KG1 (cell line): ENCODE results near the gene POLR1G.
A peak's percentile ranks its signal among the peaks of the same experiment; 100 is the strongest.

ENCODE experiments used
- DNase-seq: peaks from one replicate; lab custom pipeline; 2025; lab: John Stamatoyannopoulos, UW

Gene POLR1G

DNA sequence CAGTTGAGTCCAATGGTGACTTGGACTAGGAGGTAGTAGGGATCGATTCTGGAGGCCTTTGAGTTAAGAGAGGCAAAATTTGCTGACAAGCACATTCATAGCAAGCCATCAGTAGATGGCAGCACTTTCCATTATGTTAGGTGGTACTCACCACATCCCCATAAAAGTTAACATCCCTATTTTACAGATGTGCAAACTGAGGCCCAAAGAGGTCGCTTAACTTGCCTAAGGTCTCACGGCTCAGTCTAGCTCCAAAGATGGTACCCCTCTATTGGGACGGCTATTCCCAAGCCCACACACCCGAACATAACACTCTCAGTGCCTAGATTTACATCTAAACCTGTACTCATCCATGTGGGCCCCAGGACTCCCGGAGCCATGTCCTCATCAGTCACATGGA lies 39.9 kb downstream of the POLR1G start:
- DNase-seq = peak; percentile 28

GRCh38 chr19:45446944-45447343 lies 40.5 kb downstream of the POLR1G start:
- DNase-seq = no peak

DNA sequence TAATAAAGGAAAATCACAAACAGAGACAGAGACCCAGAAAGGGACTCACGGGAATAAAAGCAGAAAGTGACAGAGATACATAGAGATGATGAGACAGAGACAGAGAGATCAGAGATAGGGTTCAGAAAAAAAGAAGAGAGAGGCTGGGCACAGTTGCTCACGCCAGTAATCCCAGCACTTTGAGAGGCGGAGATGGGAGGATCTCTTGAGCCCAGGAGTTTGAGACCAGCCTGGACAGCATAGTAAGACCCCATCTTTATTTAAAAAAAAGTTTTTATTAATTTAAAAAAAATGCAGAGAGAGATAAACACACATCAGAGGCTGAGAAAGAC lies 41.9 kb downstream of the POLR1G start:
- DNase-seq = no peak

- no peak for DNase-seq
These were observed 42.4 kb downstream of the POLR1G start for GRCh38 chr19:45448887-45449299.

GRCh38 chr19:45450012-45450333 lies 43.5 kb downstream of the POLR1G start:
- peak; percentile 26 for DNase-seq

DNA sequence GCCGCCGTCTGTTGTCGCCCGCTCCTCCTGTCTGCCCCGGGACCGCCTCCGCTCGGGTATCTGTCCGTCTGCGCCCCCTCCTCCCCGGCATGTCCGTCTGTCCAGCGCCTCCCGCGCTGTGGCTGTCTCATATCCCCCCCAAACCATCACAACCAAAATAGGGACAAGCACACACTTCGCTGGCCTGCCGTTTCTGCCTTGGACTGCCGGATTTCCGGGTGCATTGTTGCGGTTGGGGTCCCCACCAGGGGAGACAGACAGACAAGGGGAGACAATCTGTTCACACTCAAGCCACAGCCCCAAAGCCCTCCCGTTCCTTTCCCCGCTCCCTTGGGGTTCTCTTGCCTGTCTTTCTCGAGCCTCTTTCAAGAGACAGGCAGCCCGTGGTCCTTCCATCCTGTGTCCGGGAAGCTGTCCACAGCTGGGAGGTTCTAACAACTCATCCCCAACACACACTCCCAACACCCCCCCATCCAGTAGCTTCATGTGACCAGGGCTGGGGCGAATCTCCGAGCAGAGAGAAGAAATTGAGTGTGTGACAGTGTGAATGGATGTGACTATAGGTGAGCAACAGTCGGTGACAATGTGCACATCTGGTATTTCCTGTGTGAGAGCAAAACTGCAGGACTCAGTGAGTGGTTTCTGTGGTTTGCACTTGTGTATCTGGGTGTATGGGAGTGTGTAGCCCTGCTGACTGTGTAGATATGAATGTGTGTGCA lies 44.8 kb downstream of the POLR1G start:
- no peak for DNase-seq

DNA sequence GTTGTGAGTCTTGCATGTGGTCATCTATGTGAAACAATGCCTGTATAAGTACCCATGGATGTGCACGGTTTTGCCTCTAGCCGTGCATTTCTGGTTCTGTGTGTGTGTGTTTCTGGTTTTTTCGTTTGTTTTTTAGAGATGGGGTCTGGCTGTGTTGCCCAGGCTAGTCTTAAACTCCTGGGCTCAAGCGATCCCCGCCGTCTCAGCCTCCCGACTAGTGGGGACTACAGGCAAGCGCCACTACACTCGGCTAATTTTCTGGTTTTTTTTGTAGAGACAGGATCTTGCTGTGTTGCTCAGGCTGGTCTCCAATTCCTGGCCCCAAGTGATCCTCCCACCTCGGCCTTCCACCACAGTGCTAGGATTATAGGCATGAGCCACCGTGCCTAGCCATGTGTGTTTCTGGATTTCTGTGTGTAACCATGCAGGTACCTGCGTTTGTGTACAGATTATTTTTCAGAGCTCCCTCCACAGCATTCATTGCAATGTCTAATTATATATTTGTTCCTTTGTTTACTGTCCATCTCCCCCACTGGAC lies 45.5 kb downstream of the POLR1G start:
- DNase-seq = no peak

- peak; percentile 49 for DNase-seq
These were observed 49.5 kb downstream of the POLR1G start for GRCh38 chr19:45455707-45456499.

- DNase-seq = no peak
These were observed 50.0 kb downstream of the POLR1G start for GRCh38 chr19:45456500-45456815.

- DNase-seq = no peak
These were observed 51.3 kb downstream of the POLR1G start for GRCh38 chr19:45457776-45458175.
